OCI-LY3 (cell line): ENCODE results near the gene CDH23.

ENCODE experiments used
- EZH2phosphoT487 ChIP-seq: fragments of 200-600 bp; shearing (Covaris generic); IDR thresholded peaks from 2 replicates; pipeline ENCODE4 v1.6.1; 2018; ENCODE audit warnings: antibody characterized with exemption, mixed run types, low read depth
- TF ChIP-seq, protein P1 (sequence below): fragments of 200-600, 300-600 bp; sonication (generic); IDR thresholded peaks from 2 replicates; pipeline ENCODE4 v1.5.1; 2014; ENCODE audit warnings: antibody characterized with exemption, low read length, low read depth

- TF ChIP-seq, protein P1, sequence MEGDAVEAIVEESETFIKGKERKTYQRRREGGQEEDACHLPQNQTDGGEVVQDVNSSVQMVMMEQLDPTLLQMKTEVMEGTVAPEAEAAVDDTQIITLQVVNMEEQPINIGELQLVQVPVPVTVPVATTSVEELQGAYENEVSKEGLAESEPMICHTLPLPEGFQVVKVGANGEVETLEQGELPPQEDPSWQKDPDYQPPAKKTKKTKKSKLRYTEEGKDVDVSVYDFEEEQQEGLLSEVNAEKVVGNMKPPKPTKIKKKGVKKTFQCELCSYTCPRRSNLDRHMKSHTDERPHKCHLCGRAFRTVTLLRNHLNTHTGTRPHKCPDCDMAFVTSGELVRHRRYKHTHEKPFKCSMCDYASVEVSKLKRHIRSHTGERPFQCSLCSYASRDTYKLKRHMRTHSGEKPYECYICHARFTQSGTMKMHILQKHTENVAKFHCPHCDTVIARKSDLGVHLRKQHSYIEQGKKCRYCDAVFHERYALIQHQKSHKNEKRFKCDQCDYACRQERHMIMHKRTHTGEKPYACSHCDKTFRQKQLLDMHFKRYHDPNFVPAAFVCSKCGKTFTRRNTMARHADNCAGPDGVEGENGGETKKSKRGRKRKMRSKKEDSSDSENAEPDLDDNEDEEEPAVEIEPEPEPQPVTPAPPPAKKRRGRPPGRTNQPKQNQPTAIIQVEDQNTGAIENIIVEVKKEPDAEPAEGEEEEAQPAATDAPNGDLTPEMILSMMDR, result no peak
- TF ChIP-seq EZH2phosphoT487, result no peak
Observed at GRCh38 chr10:71783917-71784678, 387.4 kb downstream of the CDH23 start.
